K562 (cell line): ENCODE measurements around the gene LSR. TPM values are rescaled to one million over a fixed set of nuclear protein-coding genes. Genes with fewer than 3 reads are reported as not detected.

ENCODE experiments used
- CBX5 ChIP-seq: IDR thresholded peaks from 2 replicates; pipeline ENCODE4 v1.6.1; 2014; ENCODE audit warnings: low read depth, borderline replicate concordance
- CEBPZ ChIP-seq: fragments of 150-350 bp; IDR thresholded peaks from 2 replicates; pipeline ENCODE4 v1.6.1; 2014; ENCODE audit warnings: low read depth, mild to moderate bottlenecking, low read length, borderline replicate concordance
- FOXP4 ChIP-seq: sonication (generic); formaldehyde crosslinking; IDR thresholded peaks from 2 replicates; pipeline ENCODE4 v1.8.0; 2022; ENCODE audit warnings: mild to moderate bottlenecking, missing genetic modification reagents, borderline replicate concordance
- GATAD2A ChIP-seq: fragments of 450-650 bp; IDR thresholded peaks from 2 replicates; pipeline ENCODE4 v1.6.1; 2017
- GTF3C2 ChIP-seq: IDR thresholded peaks from 3 replicates; pipeline ENCODE4 v1.6.1; 2011; ENCODE audit warnings: borderline replicate concordance, mild to moderate bottlenecking, moderate library complexity; ENCODE audit not compliant: insufficient read length; ENCODE audit errors: extremely low read depth
- IRF2 ChIP-seq: sonication (generic); formaldehyde crosslinking; IDR thresholded peaks from 2 replicates; pipeline ENCODE4 v1.8.1; 2022; ENCODE audit warnings: mild to moderate bottlenecking, missing genetic modification reagents
- MCM3 ChIP-seq: fragments of 450-650 bp; IDR thresholded peaks from 2 replicates; pipeline ENCODE4 v1.6.1; 2016
- MNT ChIP-seq, 2 experiments: fragments of 450-650 bp; conservative IDR thresholded peaks; 2 replicates each; pipeline ENCODE4 v1.6.1; 2017; ENCODE audit warnings: mild to moderate bottlenecking in 2 of 2, moderate library complexity in 2 of 2
- PTTG1 ChIP-seq: fragments of 450-650 bp; IDR thresholded peaks from 2 replicates; pipeline ENCODE4 v1.6.1; 2016; ENCODE audit warnings: low read depth, mild to moderate bottlenecking, missing genetic modification characterization, missing compliant biosample characterization
- TBL1XR1 ChIP-seq, 2 experiments: IDR thresholded peaks; 2 replicates each; pipeline ENCODE4 v1.6.1; 2012; ENCODE audit warnings: improper control_type of control experiment in 2 of 2, low read length in 2 of 2, mild to moderate bottlenecking in 1 of 2
- ZBTB26 ChIP-seq: fragments of 450-650 bp; formaldehyde crosslinking; IDR thresholded peaks from 2 replicates; pipeline ENCODE4 v1.4.0; 2022; ENCODE audit warnings: missing genetic modification characterization
- ZNF165 ChIP-seq: fragments of 250-450 bp; sonication (Bioruptor Pico); IDR thresholded peaks from 2 replicates; pipeline ENCODE4 v1.4.0; 2020; ENCODE audit warnings: borderline replicate concordance
- ZNF253 ChIP-seq: fragments of 250-450 bp; sonication (Bioruptor Pico); conservative IDR thresholded peaks from 2 replicates; pipeline ENCODE4 v1.6.1; 2021; ENCODE audit warnings: mild to moderate bottlenecking
- ZNF354B ChIP-seq: fragments of 250-450 bp; sonication (Bioruptor Pico); IDR thresholded peaks from 2 replicates; pipeline ENCODE4 v1.4.0; 2020
- ZNF707 ChIP-seq: fragments of 250-450 bp; sonication (Bioruptor Pico); conservative IDR thresholded peaks from 2 replicates; pipeline ENCODE4 v1.8.0; 2022; ENCODE audit warnings: inconsistent platforms, mild to moderate bottlenecking, moderate library complexity
- ZNF766 ChIP-seq: fragments of 200-800 bp; sonication (Bioruptor generic); conservative IDR thresholded peaks from 2 replicates; pipeline ENCODE4 v1.6.1; 2016; ENCODE audit warnings: missing genetic modification characterization, missing compliant biosample characterization
- polyA plus RNA-seq, 8 experiments: library from polyadenylated mRNA; depleted of rRNA in 4 of 8; stranded (reverse) in 5 of 8; unstranded in 3 of 8; fragments of >200 nt; fragmentation: Nextera tagmentation in 2 of 8; fragmentation: Illumina TruSeq in 1 of 8; extraction: Ambion mirVana in 2 of 8; extraction: Trizol in 1 of 8; gene quantifications; 2 replicates each; pipeline versions ENCODE4 v1.2.1 to v1.2.3, GENCODE V29; 2011 to 2014; ENCODE audit warnings: inconsistent platforms in 1 of 8, missing spikeins in 1 of 8
- total RNA-seq, 7 experiments: library from RNA; depleted of rRNA in 6 of 7; stranded (reverse); fragments of >200 nt in 6 of 7; fragmentation: Illumina TruSeq in 2 of 7; extraction: Trizol in 2 of 7; gene quantifications; 2 replicates each; pipeline versions ENCODE4 v1.2.1 to v1.2.3, GENCODE V29; 2011 to 2021; ENCODE audit warnings: low replicate concordance in 1 of 7

Gene LSR
- total and polyA plus RNA-seq, 9 of the 15 experiments (the other 6 are each of a cell fraction or from before 2014, with no cell fraction given): 0.44 to 87.9 (median 28.0) TPM

- TF ChIP-seq ZNF354B (CRISPR knock-in tag): no peak
- TF ChIP-seq PTTG1: peak; percentile 60
- no peak for TF ChIP-seq ZNF165 (CRISPR knock-in tag)
- TF ChIP-seq CBX5: 0 out of 2 replicates have a peak, but pooled peaks have one; percentile 24
- no peak for TF ChIP-seq GTF3C2
- TF ChIP-seq IRF2 (CRISPR knock-in tag): no peak
- no peak for TF ChIP-seq GATAD2A
- peak; percentile 89 for TF ChIP-seq ZNF766 (CRISPR knock-in tag)
- TF ChIP-seq MNT (conservative IDR thresholded peaks at IDR 0.05): peak in 1 of 2 experiments; percentile 55; a peak in 2 of 4 replicates
- no peak for TF ChIP-seq ZNF253 (CRISPR knock-in tag)
- TF ChIP-seq ZBTB26 (CRISPR knock-in tag): no peak
- no peak for TF ChIP-seq ZNF707 (CRISPR knock-in tag)
- peak; percentile 23 to 90; a peak in 3 of 4 replicates for TF ChIP-seq TBL1XR1 (IDR thresholded peaks at IDR 0.05; ENCODE audit: low read length in 2 of 2)
- TF ChIP-seq FOXP4 (CRISPR knock-in tag): no peak
- no peak for TF ChIP-seq CEBPZ
- no peak for TF ChIP-seq MCM3
Observed at GRCh38 chr19:35220315-35220921, 28.4 kb upstream of the LSR start (continued).
